ENCODE measurements around the gene NTM.

DNA sequence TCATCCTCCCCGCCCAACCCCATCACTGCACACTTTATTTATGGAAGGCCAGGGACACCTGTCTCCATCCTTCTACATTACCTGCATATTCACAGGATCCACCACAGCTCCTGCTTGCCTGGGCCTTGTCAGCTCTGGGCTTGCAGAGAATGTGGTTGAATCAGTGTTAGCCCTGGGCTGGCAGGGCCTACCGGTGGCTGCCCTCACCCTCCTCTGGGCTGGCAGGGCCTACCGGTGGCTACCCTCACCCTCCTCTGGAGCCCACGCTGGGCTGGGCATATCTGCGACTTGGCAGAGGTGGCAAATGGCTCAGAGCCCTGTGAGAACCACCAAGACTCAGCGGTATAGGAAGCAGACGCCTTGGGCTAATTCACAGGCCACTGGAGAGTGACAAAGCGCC, 300.9 kb downstream of the NTM start:
- TF ChIP-seq, protein P1, sequence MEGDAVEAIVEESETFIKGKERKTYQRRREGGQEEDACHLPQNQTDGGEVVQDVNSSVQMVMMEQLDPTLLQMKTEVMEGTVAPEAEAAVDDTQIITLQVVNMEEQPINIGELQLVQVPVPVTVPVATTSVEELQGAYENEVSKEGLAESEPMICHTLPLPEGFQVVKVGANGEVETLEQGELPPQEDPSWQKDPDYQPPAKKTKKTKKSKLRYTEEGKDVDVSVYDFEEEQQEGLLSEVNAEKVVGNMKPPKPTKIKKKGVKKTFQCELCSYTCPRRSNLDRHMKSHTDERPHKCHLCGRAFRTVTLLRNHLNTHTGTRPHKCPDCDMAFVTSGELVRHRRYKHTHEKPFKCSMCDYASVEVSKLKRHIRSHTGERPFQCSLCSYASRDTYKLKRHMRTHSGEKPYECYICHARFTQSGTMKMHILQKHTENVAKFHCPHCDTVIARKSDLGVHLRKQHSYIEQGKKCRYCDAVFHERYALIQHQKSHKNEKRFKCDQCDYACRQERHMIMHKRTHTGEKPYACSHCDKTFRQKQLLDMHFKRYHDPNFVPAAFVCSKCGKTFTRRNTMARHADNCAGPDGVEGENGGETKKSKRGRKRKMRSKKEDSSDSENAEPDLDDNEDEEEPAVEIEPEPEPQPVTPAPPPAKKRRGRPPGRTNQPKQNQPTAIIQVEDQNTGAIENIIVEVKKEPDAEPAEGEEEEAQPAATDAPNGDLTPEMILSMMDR (IDR thresholded peaks at IDR 0.05): no peak
- no peak for TF ChIP-seq POLR2A (IDR thresholded peaks at IDR 0.05)
